Heart right ventricle (tissue), 16 donors: Measurements from ENCODE around the gene SKAP1. TPM values are rescaled to one million over a fixed set of nuclear protein-coding genes. Genes with fewer than 3 reads are reported as not detected.

Experiments
- ATAC-seq, 8 donors: fragments of 200-7000 bp; cut with Tn5 transposase; one replicate each; pipeline ENCODE4 v1.9.1; 2020; ENCODE audit warnings: mild to moderate bottlenecking in 8 of 8, moderate library complexity in 8 of 8, moderate number of reproducible peaks in 1 of 8
- DNase-seq, 2 donors: peaks; one replicate each; pipeline ENCODE4 v3.0.0-alpha.2; 2020
- H3K27ac ChIP-seq, 10 donors: fragments of 200-600 bp; sonication (generic) in 2 of 10; one replicate each; pipeline versions ENCODE4 v1.5.0 to v1.8.0; 2020 to 2022; ENCODE audit warnings: mild to moderate bottlenecking in 3 of 10
- H3K27me3 ChIP-seq, 7 donors: fragments of 200-600 bp; one replicate each; pipeline ENCODE4 v1.8.0; 2021 to 2022; ENCODE audit warnings: mild to moderate bottlenecking in 2 of 7
- H3K36me3 ChIP-seq, 9 donors: fragments of 200-600 bp; sonication (generic) in 1 of 9; one replicate each; pipeline versions ENCODE4 v1.5.0 to v1.8.0; 2020 to 2022; ENCODE audit warnings: mild to moderate bottlenecking in 2 of 9
- H3K4me1 ChIP-seq, 9 donors: fragments of 200-600 bp; sonication (generic) in 1 of 9; one replicate each; pipeline versions ENCODE4 v1.5.0 to v1.8.0; 2020 to 2022; ENCODE audit warnings: mild to moderate bottlenecking in 4 of 9
- H3K4me3 ChIP-seq, 10 donors: fragments of 200-600 bp; sonication (generic) in 2 of 10; one replicate each; pipeline versions ENCODE4 v1.5.0 to v1.8.0; 2020 to 2022; ENCODE audit warnings: mild to moderate bottlenecking in 7 of 10, moderate library complexity in 2 of 10
- H3K9me3 ChIP-seq, 11 donors: fragments of 200-600 bp in 10 of 11; sonication (generic) in 2 of 11; one replicate each; pipeline versions ENCODE4 v1.5.0 to v1.8.0; 2013 to 2022; ENCODE audit warnings: mild to moderate bottlenecking in 2 of 11, control low read depth in 1 of 11, moderate library complexity in 1 of 11
- WGBS, 2 donors: extraction: QIAGEN DNeasy Blood & Tissue Kit; methylation state at CpG; one replicate each; pipeline ENCODE4 v1.1.7; 2013; ENCODE audit warnings: inconsistent platforms in 1 of 2; 5-methylcytosine and 5-hydroxymethylcytosine counted together
- intact Hi-C, 10 donors: fragments of 100-400 bp; cut with DNase I; formaldehyde crosslinking; loops; one replicate each; pipeline versions ENCODE4 v1.11.1 to v1.14.2; 2022
- polyA plus RNA-seq, 2 donors: library from polyadenylated mRNA; stranded (reverse); fragments of 200-250 nt; gene quantifications; one replicate each; pipeline ENCODE4 v1.2.3, GENCODE V29; 2013
- total RNA-seq, 10 donors: library from RNA; stranded (reverse); fragmentation: NEBNext Ultra II Directional in 3 of 10; extraction: Animal tissue kit (Norgen Biotek cat#: 25700) in 3 of 10; gene quantifications; one replicate each; pipeline versions ENCODE4 v1.2.1 to v1.2.4, GENCODE V29; 2021 to 2023
- TF ChIP-seq, protein P1 (sequence below), 9 donors: fragments of 200-600 bp; sonication (generic) in 2 of 9; IDR thresholded peaks; one replicate each; pipeline versions ENCODE4 v1.5.0 to v1.8.0; 2021 to 2022; ENCODE audit warnings: antibody characterized with exemption in 9 of 9, mild to moderate bottlenecking in 5 of 9, moderate library complexity in 1 of 9
- donor health status: Arrhythmogenic right ventricular cardiomyopathy.
- donor health status: ischemic (EF 13 %, LVEDD 7.1; RV severe dilation, severe dysfunction).
- donor health status: healthy with polysubstance abuse.
- donor health status: DM: no; HTN: yes; CAD: no.
- donor health status: DM: no; HTN: no; CAD: no.
- donor health status: ischemic (EF 25% LVEDD 6.9; RV normal size, moderate dysfunction).
- donor health status: ischemic (EF 25% LVEDD 5.7; RV mildly dilated, moderate dysfunction).
- donor health status: healthy.
- donor health status: DM: yes; HTN: yes; CAD: no.
- donor health status: Ischemic cardiomyopathy.
- donor health status: ischemic (EF 35%, LVEDD 5.7; RV mildly dilated, moderate dysfunction).
- donor health status: nonischemic (EF 11% LVEDD 7.7; RV severe dilation, severe dysfunction).
- donor health status: DM: yes; HTN: yes; CAD: no.
- donor health status: PGD.
- donor health status: ischemic (EF 29% LVEDD 5.4; RV normal size, mild dysfunction).
- donor health status: nonischemic (EF 23%, LVEDD 6.1; RV moderate dilation, normal function).

The SKAP1 gene
- total and polyA plus RNA-seq, 12 donors: 0.33 to 1.7 (median 0.75) TPM; not detected in 5

DNA sequence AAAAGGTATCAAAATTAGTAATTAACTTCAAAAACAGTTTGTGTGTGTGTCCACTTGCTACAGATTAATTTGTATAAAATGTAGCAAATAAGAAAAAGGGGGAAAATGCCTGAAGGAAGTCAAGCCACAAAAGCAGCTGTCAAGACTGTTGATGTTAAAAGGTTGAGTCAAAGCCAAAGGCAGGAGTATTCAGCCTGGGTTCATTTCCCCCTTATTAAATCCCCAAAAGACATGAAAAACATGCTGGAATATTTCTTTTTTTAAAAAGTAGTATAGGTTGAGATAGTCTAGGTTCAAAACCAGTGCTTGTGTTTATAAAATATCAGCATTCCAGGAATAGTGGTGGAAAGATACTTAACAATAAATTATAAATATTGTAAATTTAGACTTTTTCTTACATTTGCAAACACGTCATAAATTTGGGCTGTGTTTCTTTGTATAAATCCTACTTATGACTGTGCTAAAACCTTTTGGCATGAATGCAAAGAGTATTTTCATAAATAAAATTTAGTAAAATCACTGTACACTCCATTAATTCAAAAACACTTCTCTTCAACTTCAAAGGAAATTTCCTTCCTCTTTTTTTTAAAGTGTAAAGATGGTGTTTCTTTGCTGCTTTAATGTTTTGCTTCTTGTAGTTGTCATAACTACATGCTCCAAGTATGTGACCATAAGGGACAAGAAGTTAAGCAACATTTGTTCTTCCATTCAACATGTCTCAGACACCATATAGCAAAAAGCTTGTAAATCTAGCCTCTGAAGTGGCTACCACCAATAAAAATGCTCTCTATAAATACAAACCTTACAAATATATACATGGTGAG, 72.0 kb downstream of the SKAP1 start:
- Histone ChIP-seq H3K4me3 (no peak overlapping the region), H3K27me3 (peaks cover 0 to 98% (median 77%) of the 10 kb centered on the region in 7 donors), H3K27ac (no peak overlapping the region), H3K4me1 (no peaks in the 10 kb centered on the region), H3K9me3 (no peaks in the 10 kb centered on the region), H3K36me3 (no peaks in the 10 kb centered on the region)
- intact Hi-C loops: no loop called here
- DNase-seq: no peak
- WGBS, 2 donors: 60 to 80% methylated on average over 1 of the region's 1 CpG
- TF ChIP-seq, protein P1, sequence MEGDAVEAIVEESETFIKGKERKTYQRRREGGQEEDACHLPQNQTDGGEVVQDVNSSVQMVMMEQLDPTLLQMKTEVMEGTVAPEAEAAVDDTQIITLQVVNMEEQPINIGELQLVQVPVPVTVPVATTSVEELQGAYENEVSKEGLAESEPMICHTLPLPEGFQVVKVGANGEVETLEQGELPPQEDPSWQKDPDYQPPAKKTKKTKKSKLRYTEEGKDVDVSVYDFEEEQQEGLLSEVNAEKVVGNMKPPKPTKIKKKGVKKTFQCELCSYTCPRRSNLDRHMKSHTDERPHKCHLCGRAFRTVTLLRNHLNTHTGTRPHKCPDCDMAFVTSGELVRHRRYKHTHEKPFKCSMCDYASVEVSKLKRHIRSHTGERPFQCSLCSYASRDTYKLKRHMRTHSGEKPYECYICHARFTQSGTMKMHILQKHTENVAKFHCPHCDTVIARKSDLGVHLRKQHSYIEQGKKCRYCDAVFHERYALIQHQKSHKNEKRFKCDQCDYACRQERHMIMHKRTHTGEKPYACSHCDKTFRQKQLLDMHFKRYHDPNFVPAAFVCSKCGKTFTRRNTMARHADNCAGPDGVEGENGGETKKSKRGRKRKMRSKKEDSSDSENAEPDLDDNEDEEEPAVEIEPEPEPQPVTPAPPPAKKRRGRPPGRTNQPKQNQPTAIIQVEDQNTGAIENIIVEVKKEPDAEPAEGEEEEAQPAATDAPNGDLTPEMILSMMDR (IDR thresholded peaks at IDR 0.05): no peak
- ATAC-seq: no peak

DNA sequence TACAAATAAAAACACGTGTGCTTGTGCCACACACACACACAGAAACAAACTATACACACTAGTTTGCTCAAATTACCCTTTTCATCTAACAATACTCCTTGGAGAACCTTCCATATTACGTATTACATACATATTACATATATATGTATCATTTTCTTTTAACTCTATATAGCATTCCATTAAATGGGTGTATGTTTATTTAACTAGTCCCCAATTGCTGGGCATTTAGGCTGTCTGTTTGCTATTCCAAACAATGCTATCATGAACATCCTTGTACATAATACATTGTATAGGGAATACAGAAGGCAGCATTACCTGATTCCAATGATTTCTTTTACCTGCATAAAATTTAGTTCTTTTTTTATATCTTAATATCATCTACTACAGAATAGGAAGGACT, 73.1 kb downstream of the SKAP1 start:
- intact Hi-C loops: no loop called here
- peaks cover 0 to 98% (median 79%) of the 10 kb centered on the region in 7 donors for H3K27me3 ChIP-seq
- WGBS, 2 donors: 74 to 83% methylated on average over 2 of the region's 2 CpGs

DNA sequence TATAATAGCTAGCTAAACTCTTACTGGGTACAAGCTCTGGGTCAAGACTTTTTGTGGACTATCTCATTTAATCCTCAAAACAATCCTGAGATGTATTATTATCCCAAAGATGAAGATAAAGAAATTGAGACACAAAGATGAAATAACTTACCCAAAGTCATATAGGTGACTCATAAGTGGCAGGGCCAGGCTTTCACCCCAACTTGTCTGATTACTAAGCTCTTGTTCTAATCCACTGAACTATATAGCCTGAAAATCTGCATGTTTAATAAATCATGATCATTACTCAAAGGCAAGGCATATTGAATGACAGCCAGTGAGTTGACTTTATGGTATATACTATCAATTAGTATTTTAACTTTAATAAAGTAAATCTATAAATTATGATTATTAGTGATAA, 77.4 kb downstream of the SKAP1 start:
- no peak for ATAC-seq
- intact Hi-C loops: loop anchor here in 3 of 10 donors (5.0 kb wide), 3 partner anchors 105 to 265 kb away; partner anchors contain the start of genes HOXB3 (in 1 of the 3), HOXB5 (in 1 of the 3) and HOXB8 (in 1 of the 3)

More for the DNA sequence above, 73.1 kb downstream of the SKAP1 start:
- DNase-seq (no peak), ATAC-seq (no peak)
- H3K27ac ChIP-seq: no peak overlapping the region
- no peaks in the 10 kb centered on the region for H3K36me3 ChIP-seq
- no peak overlapping the region for H3K4me3 ChIP-seq
- H3K9me3 ChIP-seq: no peaks in the 10 kb centered on the region
- no peaks in the 10 kb centered on the region for H3K4me1 ChIP-seq
- TF ChIP-seq, protein P1 (IDR thresholded peaks at IDR 0.05): no peak

DNA sequence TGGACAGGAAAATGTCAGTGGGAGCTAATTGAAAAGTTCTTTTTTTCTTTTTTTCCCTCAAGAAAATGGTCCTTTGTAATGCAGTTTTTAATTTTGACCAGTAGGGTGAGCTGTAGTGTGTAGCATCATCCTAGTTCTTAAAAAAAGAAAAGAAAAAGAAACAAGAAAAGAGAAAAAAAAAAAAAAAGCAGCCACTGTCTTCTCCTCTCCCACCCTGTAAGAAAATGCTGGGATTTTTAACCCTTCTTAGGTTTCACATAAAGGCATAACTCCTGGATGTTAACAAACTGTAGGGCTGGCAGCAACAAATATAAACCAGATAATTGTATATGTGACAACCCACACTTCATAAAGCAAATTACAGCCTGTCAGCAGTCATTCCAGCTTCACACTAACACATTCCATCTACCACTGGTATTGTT, 78.1 kb downstream of the SKAP1 start:
- TF ChIP-seq, protein P1 (IDR thresholded peaks at IDR 0.05): peak; percentile 33 to 76 (median 63)
- intact Hi-C loops: loop anchor here in 3 of 10 donors (5.0 kb wide), 3 partner anchors 105 to 265 kb away; partner anchors contain the start of genes HOXB3 (in 1 of the 3), HOXB5 (in 1 of the 3) and HOXB8 (in 1 of the 3)
- peaks cover 0 to 93% (median 74%) of the 10 kb centered on the region in 7 donors for H3K27me3 ChIP-seq

More for the DNA sequence above, 77.4 kb downstream of the SKAP1 start:
- no peak for DNase-seq
- Histone ChIP-seq H3K27me3 (peaks cover 0 to 98% (median 79%) of the 10 kb centered on the region in 7 donors), H3K36me3 (no peaks in the 10 kb centered on the region), H3K4me3 (no peak overlapping the region), H3K9me3 (peaks cover 0 to 8% (median 0%) of the 10 kb centered on the region in 11 donors), H3K27ac (no peak overlapping the region), H3K4me1 (no peaks in the 10 kb centered on the region)
- TF ChIP-seq, protein P1 (IDR thresholded peaks at IDR 0.05): no peak

More for the DNA sequence above, 78.1 kb downstream of the SKAP1 start:
- no peaks in the 10 kb centered on the region for H3K36me3 ChIP-seq
- ATAC-seq: no peak
- DNase-seq: no peak
- H3K4me3 ChIP-seq: no peak overlapping the region
- H3K4me1 ChIP-seq: no peaks in the 10 kb centered on the region
- no peak overlapping the region for H3K27ac ChIP-seq
- H3K9me3 ChIP-seq: peaks cover 0 to 8% (median 0%) of the 10 kb centered on the region in 11 donors
